SW480 (cell line): ENCODE measurements around the gene LRRC36.
A peak's percentile ranks its signal among the peaks of the same experiment; 100 is the strongest.

Experiments used
- DNase-seq: peaks from one replicate; pipeline ENCODE4 v3.0.0-alpha.2; 2016; ENCODE audit warnings: low spot score

Gene LRRC36

DNA sequence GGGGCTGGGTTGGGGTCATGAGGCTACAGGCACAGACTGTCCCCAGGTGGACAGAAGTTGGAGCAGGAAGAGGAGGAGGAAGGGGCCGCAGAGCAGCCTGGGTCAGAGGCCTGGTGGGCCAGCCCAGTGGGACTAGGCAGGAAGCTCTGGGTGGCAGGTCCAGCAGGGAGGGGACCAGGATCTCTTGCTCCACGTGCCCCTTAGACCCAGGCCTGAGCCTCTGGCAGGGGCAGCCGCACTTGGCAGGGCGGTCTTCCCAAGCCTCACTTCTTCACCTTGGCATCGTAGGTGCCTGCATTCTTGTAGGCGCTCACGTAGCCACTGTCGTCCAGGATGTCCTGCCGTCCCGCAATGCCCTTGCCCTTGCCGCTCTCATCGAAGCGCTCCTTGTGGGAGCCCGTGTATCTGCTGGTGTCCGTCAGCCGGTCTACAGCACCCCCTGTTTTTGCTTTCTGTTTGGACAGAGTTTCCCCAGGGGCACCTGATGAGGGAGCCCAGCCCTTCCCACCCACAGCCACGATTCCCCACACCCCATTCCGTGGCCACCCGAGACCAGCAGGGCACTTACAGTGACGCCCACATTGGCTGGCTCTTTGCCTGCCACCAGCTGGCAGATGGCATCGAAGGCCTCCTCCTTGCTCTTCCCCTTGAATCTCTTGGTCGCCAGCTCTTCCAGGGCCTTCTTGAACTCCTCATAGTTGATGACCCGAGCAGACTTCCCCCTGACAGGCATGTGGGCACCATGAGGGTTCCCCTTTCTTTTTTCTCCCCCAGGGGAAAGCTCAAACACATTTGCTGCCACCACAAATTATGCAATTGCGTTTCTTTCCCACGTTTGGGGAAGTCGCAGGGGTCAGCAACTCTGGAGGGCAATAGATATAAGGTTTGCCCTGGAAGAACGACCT is 63.5 kb downstream of the LRRC36 start:
- DNase-seq = no peak

DNA sequence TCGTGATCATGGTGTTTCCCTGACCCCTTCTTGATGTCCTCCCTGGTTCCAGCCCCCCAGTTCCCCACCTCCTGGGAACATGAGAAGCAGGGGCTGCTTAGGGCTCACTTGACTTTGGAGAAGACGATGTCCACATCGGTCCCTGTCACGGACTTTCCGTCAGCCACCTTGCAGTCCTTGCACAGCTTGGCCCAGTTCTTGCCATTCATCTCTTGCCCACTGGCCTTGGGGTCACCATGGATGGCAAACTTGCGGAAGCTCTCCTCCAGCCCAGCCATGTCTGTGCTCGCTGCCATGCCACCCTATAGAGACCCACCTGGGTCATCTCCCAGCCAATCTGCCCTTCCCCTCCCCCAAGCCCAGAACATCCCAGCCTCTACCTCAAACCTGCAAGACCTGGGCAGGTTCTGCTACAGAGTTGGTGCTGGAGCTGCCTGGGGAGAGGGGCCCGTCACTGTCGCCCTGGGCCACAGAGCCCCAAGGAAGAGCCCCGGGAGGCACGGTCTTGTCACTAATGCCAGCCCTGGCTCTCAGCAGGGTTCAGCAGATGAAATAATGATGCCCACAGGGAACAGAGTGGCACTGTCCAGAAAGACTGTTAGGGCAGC is 64.3 kb downstream of the LRRC36 start:
- no peak for DNase-seq

DNA sequence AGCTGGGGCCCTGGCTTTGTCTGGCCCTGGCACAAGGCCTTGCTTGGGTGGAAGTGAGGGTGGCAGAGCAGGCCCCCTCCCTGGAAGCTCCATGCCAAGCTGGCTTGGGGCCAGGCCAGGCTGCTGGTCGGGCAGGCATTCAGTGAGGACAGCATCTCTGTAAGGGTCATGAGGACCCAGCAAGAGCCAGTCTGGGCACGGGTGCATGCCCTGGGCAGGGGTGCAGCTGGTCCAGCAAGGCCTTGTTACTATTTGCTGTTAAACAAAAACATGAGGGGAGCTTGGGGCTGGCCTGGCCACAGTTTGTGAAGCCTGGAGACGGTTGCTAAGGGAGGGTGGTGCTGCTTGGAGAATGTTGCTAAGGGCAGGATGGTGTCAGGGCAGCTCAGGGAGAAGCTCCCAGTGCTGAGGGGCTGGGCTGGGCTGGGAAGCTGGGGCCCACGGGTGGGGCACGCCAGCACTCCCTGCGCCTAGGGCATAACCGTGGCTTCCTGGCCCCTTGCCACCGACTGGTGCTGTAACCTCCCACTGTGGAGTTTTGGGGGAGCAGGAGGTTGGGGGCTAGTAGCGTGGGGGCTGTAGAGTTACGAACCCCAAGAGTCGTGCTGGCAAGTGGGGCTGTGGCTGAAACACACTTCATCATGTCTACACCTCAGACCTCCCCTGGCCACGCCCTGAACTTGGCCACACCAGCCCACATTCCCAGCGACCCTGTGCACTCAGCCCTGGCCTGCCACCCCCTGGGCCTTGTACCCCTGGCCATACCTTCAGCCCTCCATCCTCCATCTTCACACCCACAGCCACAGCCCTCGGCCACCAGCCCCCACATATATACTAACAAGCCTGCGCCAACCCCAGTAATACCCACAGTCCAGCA is 65.0 kb downstream of the LRRC36 start:
- DNase-seq = no peak

DNA sequence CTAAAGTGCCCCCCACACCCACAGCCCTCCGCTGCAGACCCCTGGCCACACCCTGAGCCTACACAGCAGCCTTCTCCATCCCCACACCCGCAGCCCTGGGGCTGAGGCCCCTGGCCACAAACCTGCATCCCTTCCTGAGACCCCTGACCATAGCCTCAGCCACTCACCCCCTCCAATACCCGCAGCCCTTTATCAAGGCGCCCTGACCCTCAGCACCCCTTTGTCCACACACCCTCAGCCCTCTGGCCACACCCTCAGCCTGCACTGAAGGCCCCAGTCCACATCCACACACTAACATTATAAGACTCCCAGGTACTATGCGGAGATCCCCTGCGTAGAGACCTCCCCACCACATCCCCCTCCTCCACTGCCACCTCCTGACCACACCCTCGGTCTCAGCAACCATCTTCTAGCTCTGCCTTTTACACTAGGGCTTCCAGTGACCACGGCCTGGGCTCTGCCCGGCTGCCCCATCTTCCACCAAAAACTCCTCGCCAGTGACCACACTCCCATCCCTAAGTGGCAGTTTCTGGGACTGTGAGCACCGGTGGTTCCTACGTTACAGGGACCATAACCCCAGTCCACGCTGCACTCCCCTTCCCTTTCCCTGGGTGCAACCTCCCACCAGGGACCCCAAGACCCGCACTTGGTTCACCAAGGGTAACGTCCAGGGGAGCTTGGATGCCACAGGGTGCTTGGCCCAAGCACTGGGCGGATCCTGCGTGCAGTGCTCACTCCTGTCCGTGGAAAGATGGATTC is 65.9 kb downstream of the LRRC36 start:
- no peak for DNase-seq

DNA sequence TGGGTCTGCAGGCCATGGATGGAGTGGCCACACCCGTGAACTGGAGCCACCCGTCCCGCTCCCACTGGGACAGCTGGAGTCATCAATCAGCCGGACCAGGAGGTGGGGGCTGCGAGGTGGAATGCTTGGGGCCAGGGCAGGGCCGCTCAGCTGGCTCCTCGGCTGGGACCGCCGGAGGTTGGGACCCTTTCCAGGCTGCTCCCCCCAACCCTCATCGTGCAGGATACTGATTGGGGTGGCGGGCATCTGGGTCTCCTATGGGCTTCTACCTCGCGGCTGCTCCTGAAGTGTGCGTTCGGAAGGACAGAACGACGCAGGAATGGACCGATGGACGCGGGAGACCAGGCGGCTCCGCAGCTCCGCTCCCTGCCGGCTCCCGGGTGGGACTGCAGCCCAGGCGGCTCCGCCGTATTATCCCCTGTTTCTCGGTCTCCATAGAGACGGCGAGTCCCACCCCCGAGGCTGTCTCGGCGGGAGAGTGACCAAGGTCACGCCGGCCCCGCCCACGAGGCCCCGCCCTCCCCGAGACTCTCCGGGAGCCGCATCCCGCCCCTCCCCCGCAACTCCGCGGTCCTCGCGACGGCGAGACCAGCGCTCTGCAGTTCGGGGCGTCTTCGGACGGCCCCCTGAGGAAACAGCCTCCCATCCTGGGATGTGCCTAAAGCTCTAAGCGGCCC is 66.6 kb downstream of the LRRC36 start, which contains the start of gene TPPP3:
Gene TPPP3 (minus strand): TSS at position 388 of the 677 bp plus-strand sequence. CDS start 2,387 bp downstream, outside the sequence.
- peak; percentile 69 for DNase-seq

DNA sequence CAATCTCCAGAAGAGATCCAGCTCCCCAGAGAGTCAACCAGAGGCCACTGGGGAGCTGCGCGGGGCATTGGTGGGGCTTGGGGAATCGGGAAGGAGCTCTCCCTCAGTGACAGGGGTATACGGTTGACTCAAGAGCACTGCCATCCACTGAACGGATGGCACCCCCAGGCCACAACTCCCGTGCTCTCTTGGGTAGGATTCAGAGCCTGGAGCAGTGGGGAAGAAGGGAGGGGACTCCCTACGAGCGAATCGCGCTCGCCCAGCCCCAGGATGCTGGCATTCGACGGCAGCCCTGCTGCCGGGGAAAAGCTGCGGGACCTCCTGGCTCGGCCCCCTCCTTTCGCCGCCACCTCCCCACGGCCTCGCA is 67.2 kb downstream of the LRRC36 start:
- no peak for DNase-seq

DNA sequence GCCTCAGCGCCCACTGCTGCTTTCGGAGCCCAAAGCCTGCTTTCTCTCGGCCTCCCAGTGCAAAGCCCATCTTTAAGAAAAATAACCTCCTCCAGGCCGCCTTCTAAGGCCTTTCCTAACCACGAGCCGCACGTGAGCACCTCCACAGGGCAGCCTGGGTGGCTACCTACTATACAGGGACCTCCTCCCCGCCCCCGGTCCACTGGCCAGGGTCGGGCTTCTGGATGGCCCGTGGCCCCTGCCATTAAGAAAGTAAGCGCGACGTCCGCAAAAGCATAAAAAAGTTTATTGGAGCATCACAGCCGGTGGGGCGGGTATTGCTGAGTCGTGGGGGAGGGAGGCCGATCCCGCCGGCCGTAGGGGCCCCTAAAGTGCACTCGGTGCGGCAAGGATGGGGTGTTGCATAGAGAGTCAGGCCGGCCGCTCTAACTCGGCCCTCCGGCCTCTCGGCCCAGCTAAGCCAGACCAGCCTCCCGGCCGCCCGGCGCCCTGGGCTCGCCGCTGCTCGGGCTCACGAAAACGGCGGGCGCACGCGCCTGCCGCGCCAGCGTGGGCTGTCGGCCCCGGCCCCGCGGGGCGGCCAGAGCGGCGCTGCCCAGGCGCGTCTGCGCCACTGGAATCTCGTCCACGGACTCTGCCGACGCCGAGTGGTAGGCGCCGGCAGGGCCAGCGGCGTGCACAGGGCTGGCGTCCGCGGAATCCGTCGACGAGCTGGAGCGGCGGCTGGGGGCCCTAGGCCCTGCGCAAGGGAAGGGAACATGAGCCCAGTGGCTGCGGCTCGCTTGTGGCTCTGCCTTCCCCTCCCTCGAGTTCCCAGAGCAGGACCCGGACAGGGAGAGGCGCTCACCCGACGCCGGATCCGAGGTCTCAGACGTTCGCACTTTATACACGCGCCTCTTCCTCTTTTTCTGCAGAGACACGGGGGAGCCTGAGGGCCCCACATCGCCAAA is 67.8 kb downstream of the LRRC36 start:
- no peak for DNase-seq

DNA sequence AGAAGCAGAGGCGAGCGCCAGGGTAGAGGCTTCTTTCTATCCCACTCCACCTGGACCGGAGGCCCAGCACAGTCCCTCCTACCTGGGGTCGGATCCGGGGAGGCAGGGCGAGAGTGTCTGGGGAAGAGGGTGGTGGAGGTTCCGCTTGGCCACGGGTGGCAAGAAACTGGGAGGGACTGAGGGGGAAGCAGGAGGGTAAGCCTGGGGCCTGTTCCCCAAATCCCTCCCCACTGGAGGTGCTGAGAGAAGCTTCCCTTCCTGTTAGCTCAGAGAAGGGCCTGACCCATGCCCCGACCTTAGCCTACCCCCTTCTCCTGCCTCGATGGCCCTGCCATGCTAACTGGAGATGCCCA is 68.5 kb downstream of the LRRC36 start:
- no peak for DNase-seq

DNA sequence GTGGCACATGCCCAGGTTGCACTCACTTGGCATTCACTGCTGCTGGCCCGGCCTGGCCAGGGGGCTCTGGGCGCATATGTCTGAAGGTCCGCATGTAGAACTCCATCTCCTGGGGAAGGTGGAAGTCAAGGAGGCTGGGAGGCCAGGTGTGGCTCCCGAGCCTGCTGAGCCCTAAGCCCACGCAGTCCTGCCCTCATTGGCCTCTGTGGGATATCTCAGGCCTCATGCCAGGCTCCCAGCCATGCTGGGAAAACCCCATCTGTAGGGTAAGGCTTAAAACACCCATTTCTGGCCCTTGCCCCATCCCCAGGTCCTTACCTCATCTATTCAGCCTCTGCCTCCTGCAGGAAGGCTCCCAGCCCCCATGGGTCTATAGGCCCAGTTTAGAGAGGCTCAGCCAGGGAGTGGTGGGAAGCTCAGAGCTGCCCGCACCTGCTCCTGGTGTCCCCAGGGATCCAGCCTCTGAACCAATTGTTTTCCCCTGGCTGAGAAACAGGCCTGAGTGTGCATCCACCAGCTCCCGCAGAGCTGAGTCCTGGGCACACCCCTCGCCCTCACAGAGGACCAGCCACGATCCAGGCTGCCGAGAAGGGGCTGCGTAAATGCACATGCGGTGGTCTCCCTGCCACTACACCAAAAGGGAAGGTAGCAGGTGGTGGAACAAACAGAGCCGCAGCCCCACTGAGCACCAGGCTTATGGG is 69.0 kb downstream of the LRRC36 start:
- DNase-seq = peak; percentile 56

DNA sequence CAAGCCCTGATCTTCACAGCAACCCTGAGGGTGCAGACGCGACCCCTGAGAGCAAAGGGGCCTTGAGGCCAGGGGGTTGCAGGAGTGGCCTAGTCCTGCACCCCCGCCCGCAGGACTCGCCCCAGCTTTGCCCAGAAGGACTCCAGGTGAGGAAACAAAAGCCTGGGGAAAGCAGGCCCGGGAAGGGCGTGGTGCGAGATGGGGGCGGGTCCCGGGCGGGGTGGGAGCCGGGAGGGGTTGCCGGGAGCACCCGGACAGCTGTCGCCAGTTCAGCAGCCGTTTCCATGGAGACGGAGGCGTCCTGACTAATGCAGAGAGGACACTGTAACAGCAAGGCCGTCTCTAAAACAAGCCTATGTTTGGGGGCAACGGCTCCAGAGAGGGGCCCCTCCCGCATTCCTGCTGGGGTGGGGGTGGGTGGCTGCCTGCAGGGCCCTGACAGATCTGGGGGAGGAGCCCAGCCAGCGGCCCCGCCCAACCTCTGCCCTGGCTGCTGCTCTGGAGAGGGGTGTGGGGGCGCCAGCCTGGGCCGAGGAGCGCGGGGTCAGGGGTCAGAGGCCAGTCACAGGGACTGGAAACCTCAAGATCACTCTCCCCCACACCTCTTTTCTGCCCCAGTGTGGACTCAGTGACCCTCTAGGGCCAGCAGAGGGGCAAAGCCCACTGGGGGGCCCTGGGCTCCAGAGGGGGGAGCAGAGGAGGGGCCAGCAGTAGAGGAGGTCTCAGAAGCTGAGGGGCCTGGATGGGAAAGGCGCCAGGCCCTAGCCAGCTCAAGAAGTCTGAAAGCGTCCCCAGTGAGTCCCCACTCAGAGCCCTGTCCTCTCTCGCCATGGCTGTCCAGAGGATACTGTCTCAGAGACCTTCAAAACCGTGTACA is 69.8 kb downstream of the LRRC36 start:
- peak; percentile 93 for DNase-seq

DNA sequence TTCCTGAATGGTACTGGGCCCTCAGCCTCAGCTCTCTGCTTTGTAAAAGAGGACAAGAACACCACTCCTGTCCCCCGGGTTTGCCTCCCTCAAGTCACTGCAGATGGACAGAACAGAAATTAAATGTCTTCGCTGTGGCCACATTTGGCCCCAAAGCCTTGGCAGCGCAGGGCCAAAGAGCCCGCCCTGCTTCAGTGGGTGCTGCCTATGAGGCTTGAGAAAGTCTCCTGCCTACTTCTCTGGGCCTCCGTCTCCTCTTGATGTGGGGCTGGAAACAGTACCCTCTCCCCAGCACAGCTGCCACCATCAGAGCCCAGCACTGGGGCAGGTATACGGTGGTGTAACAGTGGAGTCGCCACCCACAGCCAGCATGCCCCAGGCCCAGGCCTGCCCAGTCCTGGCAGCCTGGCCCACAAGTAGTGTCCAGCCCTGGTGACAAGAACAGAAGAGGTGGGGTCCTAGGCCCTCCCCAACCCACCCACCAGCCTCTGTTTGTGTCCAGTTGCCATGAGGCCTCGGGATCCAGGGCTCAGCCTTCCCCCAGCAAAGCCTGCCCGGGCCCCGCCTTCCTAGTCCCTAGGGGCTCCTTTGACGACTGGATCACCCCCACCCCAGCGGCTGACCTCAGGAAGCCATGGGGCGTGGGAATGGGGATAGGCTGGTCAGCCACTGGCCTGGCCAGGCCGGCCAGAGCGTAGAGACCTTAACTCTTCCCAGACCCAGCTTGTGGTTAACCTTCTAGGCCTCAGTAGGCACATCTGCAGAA is 70.6 kb downstream of the LRRC36 start:
- DNase-seq = no peak

DNA sequence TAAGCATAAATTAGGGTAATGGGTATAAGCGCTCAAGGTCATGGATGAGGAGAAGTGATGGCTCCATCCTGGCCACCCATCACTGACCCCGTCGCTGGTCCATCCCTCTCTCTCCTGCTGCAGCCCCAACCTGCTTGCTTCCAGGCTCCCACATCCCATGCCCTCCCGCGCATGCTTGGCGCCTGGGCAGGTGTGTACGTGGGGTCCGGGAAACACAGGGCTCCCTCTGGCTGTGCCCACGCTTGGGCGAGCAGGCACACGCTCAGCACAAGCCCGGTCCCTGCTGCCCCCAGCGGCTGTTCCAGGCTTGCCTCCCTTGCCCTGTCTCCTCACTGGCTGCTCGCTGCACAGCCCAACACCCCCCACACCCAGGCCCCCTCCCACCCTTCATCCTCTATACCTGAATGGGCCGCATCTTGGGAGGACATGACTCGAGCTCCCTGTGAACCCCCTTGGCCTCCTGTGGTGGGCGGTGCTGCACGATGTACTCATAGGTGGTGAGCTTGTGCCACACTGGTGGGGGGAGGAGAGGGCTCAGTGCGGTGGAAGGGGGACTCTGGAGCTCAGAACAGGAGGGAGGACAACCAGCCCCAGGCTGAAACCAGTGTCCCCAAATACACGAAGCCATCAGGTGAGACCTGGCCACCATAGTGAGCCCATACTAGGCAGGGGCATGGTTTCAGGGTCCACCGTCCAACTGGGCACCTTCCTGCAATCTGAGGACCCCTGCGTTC is 71.4 kb downstream of the LRRC36 start:
- DNase-seq = no peak

DNA sequence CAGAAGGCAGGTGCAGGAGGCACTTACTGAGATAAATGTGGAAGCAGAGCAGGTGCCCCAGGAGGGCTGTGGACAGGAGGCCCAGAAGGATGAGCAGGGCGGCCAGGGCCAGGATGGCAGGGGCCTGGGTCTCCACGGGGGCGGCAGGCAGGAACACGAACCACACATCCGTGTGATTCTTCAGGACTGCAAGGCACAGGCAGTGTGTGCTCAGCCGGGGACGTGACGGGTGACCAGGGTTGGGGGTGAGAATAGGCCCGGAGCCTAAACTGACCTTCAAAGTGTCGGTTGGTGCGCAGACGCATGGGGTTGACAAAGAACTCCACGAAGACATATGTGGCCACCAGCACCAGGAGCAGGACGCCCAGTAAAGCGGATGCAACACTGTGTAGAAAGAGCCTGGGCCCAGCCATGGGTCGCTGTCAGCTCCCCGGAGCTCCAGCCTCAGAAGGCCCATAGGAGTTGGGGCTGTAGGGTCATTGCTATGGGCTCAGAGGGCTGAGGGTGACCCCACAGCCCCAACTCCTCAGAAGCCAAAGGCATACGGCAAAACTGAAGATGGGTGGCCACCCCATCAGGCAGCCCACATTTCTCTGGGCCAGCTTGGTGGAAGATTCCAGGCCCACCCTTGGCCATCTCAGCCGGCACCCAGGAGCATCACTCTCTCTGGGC is 72.1 kb downstream of the LRRC36 start:
- no peak for DNase-seq

DNA sequence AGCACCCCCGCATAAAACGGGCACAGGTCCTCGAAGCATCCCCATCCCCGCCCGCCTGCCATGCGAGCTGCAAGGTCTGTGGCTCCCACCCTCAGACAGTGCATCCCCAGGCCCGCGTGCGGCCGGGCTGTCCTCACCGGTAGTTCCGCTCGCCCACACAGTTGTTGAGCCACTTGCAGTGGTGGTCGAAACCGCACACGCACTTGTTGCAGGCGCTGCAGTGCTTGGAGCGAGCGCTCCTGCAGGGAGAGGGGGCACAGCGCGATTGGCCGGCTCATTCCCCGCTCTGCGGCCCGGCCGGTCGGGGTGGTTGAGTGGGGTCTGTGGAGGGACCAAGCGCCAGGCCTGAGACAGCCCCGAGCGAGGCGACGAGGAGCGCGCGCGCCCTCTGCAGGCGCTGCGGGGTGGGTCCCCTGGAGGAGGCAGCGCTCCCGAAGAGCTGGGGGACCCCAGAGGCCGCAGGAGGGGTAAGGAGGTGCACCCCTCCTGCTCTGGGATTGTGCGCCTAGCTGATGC is 72.7 kb downstream of the LRRC36 start:
- no peak for DNase-seq

DNA sequence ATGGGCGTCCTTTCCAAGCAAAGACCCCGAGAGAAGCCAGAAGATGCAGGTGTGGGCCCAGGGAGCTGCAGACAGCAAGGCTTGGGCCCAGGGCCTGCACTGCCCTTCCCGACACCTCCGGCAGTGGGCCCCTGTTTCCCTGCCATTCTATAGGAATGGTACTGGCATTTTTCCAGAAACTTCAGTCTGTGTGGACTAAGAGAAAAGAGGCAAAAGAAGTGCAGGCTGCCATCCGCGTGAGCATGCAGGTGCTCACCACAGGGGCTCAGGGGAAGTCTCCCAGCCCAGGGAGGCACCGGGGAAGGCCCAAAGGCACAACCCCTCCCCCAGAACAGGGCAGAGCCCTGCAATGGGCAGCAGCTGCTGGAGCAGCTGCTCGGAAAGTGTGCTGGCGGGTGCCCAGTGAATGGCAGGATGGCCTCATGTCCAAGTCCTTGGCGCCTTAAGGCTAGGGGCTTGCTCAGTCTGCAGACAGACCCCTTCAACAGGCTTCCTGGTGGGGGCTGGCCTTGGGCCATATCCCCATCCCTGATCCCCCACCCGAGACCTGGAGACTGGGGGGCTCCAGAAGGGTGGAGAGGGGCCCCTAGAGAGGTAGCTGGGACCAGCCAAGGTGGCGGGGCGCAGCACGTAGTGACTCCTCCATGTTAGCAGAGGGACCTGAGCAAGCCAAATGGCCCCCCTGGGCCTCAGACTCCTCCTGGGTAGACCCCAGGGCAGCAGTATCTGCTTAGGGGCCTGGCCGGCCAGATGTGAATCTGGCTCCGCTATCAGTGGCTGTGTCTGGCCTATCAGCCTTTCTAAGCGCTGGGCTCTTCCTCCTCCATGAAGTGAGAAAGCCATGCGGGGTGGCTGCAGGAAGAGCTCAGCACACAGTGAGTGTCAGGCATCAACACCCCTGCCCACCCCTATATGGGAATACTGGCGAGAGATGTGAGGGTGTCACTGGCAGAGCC is 73.4 kb downstream of the LRRC36 start:
- no peak for DNase-seq
